ENCODE measurements around the gene RADIL.

RADIL gene

DNA sequence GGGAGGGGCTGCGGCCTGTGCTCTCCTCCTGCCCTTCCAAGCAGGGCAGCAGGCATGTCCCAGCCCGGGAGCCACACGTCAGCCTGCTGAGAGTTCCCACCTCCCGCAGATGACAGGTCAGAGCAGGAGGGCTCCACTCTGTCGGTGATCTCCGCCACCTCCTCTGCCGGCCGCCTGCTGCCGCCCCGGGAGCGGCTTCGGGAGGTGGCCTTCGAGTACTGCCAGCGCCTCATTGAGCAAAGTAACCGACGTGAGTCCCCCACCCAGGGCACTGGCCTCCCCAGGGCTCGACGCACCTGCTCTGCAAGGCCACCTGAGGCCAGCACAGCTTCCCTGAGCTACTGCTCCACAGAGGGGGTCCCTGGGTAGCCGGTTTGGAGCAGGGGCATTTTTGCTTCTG is 98.7 kb downstream of the RADIL start:
- Mint-ChIP-seq H3K27ac (no peak overlapping the region), H3K4me1 (no peaks in the 10 kb centered on the region), H3K4me3 (no peak overlapping the region), H3K36me3 (ENCODE audit: low read depth) (no peaks in the 10 kb centered on the region), H3K9me3 (no peaks in the 10 kb centered on the region), H3K27me3 (no peaks in the 10 kb centered on the region)
- no peak for ATAC-seq
- no peak for DNase-seq

DNA sequence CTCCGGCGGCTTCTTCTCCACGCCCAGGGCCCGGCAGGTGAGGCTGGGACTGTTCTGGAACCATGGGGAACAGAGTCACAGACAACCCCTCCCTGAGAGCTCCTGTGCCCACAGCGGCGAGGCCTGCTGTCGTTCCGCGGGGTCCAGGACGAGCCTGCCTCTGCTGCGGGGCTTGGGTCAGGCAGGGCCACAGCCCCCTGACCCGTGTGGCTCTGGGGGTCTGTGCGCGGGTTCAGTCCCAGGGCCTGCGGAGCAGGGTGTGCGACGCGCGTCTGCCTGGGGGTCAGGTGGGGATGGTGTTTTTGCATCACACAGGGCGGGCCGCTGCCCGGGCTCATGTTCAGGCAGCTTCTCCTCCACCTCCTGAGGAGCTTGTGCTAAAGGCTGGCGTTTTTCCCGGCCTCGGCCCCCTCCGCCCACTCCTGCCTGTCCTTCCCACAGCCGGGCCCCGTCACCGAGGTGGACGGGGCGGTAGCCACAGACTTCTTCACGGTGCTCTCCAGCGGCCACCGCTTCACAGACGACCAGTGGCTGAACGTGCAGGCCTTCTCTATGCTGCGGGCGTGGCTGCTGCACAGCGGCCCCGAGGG is 99.7 kb downstream of the RADIL start:
- H3K27me3 Mint-ChIP-seq, result no peaks in the 10 kb centered on the region
- no peaks in the 10 kb centered on the region for H3K36me3 Mint-ChIP-seq (ENCODE audit: low read depth)
- no peaks in the 10 kb centered on the region for H3K9me3 Mint-ChIP-seq
- ATAC-seq (no peak), DNase-seq (no peak)
- no peaks in the 10 kb centered on the region for H3K4me1 Mint-ChIP-seq
- no peak overlapping the region for H3K4me3 Mint-ChIP-seq
- no peak overlapping the region for H3K27ac Mint-ChIP-seq

DNA sequence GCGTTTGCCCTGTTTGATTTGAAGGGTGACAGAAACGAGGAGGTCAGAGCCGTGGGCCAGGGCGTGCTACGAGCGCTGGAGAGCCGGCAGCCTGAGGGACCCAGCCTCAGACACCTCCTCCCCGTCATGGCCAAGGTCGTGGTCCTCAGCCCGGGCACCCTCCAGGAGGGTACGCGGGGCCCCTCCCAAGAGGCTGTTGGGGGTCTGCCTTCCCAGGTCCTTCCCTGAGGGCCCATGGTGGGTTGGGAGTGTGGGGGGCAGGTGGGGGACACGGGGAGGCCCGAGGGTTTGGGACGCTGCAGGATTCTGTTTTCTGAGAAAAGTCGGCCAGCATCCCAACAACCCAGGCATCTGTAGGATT is 100.2 kb downstream of the RADIL start:
- no peak for ATAC-seq
- H3K9me3 Mint-ChIP-seq, result no peaks in the 10 kb centered on the region
- H3K27me3 Mint-ChIP-seq, result no peaks in the 10 kb centered on the region
- peaks cover 2% of the 10 kb centered on the region for H3K4me1 Mint-ChIP-seq
- no peak for DNase-seq
- no peak overlapping the region for H3K27ac Mint-ChIP-seq
- H3K4me3 Mint-ChIP-seq, result no peak overlapping the region
- no peaks in the 10 kb centered on the region for H3K36me3 Mint-ChIP-seq (ENCODE audit: low read depth)

DNA sequence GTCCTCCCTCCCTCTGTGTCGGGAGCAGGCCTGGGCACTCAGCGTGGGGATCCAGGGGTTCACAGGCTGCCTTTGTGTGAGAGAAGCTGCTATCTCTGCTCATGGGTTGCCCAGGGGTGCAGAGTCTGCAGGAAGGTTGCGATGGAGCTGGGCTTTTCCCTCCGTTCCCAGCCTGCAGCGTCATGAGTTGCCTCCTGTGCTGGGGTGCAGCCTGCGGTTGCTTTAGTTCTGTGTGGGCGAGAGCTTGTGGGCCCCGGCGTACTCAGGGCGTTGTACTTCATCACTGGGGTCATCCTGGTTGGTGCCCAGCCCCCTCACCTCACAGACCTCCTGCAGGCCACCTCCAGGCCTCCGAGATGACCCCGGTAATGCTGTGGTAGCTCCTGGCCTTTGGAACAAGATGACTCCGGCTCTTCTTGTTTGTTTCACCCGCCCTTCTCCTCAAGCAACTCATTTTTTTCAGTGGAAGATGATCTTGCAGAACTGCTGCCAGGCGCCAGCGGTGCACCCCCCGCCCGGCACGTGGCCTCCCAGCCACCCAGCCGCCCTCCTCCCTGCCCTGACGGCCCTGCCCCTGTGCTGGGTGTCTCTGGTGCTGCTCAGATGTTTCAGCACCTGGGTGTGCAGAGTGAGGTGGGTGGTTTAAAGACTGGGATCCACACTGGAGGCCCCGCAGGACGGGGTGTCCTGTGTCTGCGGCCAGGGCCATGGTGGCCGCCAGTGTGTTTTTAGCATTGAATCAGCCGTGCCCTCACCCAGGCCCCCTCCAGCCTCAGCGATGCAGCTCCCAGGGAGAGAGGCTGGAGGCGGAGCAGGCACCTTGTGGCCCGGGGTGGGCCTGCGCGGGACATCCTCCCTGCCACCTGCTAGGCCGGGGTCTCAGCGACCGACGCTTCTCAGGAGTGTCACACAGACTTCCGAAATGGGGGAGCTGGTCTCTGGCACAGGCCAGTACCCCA is 100.9 kb downstream of the RADIL start:
- Mint-ChIP-seq H3K27ac (no peak overlapping the region), H3K36me3 (ENCODE audit: low read depth) (peaks cover 3% of the 10 kb centered on the region), H3K4me3 (no peak overlapping the region), H3K4me1 (peaks cover 9% of the 10 kb centered on the region), H3K27me3 (no peaks in the 10 kb centered on the region), H3K9me3 (no peaks in the 10 kb centered on the region)
- no peak for ATAC-seq
- no peak for DNase-seq

DNA sequence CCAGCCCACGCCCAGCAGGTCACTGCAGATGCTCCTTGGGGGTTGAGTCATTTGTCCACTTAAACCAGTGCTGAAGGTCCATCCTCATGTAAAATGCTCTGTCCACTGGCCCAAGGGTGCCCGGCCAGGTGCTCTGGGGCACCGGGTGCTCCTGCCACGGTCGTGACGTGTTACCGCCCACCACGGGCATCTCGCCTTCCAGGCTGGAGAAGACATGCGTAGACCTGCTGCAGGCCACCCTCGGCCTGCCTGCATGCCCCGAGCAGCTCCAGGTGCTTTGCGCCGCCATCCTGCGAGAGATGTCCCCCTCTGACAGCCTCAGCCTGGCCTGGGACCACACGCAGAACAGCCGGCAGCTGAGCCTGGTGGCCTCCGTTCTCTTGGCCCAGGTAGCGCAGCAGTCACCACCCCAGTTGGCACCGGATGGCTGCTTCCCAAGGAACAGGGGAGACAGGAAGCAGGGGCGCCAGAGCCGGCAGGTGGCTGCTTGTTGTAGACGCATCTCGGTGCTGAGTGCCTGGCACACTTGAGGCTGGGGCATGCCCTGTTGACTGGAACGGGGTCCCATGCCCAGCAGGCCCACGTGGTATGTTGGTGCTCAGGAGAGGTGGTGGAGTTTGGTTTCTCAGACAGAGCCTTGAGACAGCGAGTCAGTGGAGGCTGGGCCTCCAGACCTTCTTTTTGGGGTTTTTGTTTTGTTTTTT is 102.0 kb downstream of the RADIL start:
- H3K36me3 Mint-ChIP-seq (ENCODE audit: low read depth), result peaks cover 8% of the 10 kb centered on the region
- no peak overlapping the region for H3K27ac Mint-ChIP-seq
- peaks cover 17% of the 10 kb centered on the region for H3K4me1 Mint-ChIP-seq
- no peak for DNase-seq
- no peak for ATAC-seq
- no peaks in the 10 kb centered on the region for H3K9me3 Mint-ChIP-seq
- H3K4me3 Mint-ChIP-seq, result no peak overlapping the region
- no peaks in the 10 kb centered on the region for H3K27me3 Mint-ChIP-seq

DNA sequence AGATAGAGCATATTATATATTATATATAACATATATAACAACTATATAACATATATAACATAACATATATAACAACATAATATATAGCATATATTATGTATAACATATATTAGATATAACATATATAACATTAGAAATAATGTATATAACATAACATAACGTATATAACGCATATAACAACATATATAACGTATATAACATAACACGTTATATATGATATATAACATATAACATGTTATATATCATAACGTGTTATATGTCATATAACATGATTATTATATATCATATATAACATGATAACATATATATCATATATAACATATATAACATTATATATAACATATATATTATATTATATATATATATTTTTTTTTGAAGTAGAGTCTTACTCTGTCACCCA is 104.4 kb downstream of the RADIL start:
- no peaks in the 10 kb centered on the region for H3K9me3 Mint-ChIP-seq
- ATAC-seq (no peak), DNase-seq (no peak)
- H3K27ac Mint-ChIP-seq, result no peak overlapping the region
- H3K27me3 Mint-ChIP-seq, result no peaks in the 10 kb centered on the region
- H3K4me3 Mint-ChIP-seq, result no peak overlapping the region
- peaks cover 38% of the 10 kb centered on the region for H3K4me1 Mint-ChIP-seq
- peaks cover 10% of the 10 kb centered on the region for H3K36me3 Mint-ChIP-seq (ENCODE audit: low read depth)

DNA sequence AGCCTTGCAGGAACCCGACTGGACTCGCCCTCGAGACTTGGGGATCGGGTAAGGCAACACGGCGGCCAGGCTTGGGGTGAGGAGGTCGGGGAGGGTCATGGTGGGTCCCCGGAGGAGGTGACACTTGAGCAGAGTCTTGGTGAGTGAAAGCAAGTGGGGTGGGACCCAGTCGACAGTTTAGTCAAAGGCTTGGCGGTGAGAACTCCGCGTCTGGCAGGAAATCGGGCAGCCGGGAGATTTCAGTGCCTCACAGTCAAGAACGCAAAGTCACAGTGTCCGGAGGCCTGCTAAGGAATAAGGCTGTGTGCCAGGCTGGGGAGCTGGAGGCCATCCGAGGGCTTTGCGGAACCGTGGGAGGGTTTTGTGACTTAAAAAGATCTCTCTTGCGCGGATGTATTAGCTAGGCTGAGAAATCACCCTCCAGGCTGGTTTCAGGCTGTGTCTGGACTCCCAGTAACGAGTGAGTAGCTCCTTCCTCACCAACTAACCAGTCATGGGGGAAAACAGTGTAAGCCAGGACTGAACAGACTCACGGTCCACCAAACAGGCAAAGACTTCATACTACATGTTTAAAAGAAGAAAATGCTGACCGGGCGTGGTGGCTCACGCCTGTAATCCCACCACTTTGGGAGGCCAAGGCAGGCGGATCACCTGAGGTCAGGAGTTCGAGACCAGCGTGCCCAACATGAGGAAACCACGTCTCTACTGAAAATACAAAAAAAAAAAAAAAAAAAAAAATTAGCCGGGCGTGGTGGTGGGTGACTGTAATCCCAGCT is 107.5 kb downstream of the RADIL start:
- H3K4me1 Mint-ChIP-seq, result peaks cover 42% of the 10 kb centered on the region
- ATAC-seq (peak; percentile 3), DNase-seq (no peak)

DNA sequence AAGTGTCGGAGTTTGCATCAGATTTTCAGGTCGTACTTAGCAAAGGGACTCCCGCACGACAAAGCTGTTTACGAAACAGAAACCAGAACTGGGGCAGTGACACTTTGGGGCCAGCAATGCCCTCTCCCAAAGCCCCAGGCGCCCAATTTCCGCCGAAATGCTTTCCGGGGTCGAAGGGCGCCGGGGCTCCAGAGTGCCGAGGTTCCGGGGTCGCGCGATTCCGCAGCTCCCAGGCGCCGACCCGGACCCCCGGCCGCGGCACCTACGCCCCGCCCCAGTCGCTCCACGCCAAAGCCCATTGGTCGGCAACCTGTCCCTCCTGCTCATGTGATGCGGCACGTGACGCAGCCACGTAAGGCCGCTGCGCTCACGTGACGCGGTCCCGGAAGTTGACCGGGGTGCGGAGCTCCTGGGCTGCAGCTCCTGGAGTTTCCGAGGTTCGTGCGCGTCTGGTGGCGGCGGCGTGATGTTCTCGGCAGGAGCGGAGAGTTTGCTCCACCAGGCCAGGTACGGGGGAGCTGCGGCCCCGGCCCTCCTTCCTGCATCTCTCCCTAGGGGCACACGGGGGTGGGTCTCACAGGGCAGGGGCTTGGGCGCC is 108.2 kb downstream of the RADIL start, which contains the start of gene AP5Z1:
AP5Z1 (plus strand) TSS at position 374 of the 598 bp plus-strand sequence; CDS start at position 467, 93 bp downstream.
- Mint-ChIP-seq H3K9me3 (no peaks in the 10 kb centered on the region), H3K36me3 (ENCODE audit: low read depth) (peaks cover 10% of the 10 kb centered on the region), H3K4me3 (peak within 1 kb of the TSS; percentile 97), H3K27me3 (no peaks in the 10 kb centered on the region), H3K27ac (peak within 1 kb of the TSS; percentile 97), H3K4me1 (peaks cover 42% of the 10 kb centered on the region)
- DNase-seq (peak; percentile 96), ATAC-seq (peak; percentile 96)

More for the DNA sequence above, 107.5 kb downstream of the RADIL start:
- peak overlapping the region; percentile 97 for H3K27ac Mint-ChIP-seq
- H3K4me3 Mint-ChIP-seq, result peak overlapping the region; percentile 97
- no peaks in the 10 kb centered on the region for H3K9me3 Mint-ChIP-seq
- H3K27me3 Mint-ChIP-seq, result no peaks in the 10 kb centered on the region
- H3K36me3 Mint-ChIP-seq (ENCODE audit: low read depth), result peaks cover 10% of the 10 kb centered on the region

DNA sequence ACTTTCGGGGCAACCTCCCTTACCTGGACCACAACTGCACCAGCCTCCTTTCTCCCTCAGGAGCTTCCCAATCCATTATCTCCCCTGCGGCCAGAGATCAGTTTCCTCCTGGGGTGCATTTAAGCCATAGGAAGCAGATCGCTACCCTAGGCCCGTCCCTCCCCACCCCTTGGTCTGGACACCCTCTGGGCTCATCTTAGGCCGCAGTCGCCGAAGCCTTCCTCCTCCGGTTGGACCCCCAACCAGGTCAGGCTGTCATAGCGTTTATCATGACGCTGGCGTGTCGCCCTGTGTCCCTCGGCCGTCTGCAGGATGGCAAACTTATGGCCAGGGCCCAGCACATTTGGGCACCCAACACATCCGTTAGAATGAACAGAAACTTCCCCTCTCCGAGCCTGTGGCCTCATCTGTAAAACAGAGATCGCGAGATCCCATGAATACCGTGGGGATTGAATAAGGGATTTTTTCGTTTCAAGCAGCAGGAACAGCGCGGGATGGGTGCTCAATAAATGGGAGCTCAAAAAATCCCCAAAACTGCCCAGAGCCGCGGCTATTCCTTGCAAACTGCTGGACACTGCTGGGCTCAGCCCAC is 108.8 kb downstream of the RADIL start:
- H3K9me3 Mint-ChIP-seq, result no peaks in the 10 kb centered on the region

DNA sequence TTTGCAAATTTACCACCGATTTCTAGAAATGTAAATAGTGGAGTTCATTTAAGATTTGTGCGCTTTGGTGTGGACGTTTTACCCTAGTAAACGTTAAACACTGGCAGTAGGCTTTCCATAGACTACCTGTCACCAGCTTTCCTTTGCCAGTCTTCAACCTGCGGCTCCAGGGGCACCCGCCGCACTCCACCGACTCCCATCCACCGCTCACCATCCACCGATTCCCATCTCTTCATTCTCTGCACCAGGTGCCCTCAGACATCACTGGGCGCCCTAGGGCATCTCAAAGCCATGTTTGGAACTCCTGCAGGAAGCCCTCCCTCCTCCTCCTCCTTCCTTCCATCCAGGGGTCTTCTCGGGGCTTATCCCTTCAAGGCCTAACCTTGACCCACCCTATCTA is 109.5 kb downstream of the RADIL start:
- no peak for ATAC-seq
- peaks cover 10% of the 10 kb centered on the region for H3K36me3 Mint-ChIP-seq (ENCODE audit: low read depth)
- no peak for DNase-seq
- H3K4me3 Mint-ChIP-seq, result peak overlapping the region; percentile 97
- no peaks in the 10 kb centered on the region for H3K9me3 Mint-ChIP-seq
- H3K27me3 Mint-ChIP-seq, result no peaks in the 10 kb centered on the region
- H3K27ac Mint-ChIP-seq, result peak overlapping the region; percentile 97
- peaks cover 42% of the 10 kb centered on the region for H3K4me1 Mint-ChIP-seq

More for the DNA sequence above, 108.8 kb downstream of the RADIL start:
- Mint-ChIP-seq H3K36me3 (ENCODE audit: low read depth) (peaks cover 10% of the 10 kb centered on the region), H3K4me3 (peak overlapping the region; percentile 97), H3K27ac (peak overlapping the region; percentile 97), H3K27me3 (no peaks in the 10 kb centered on the region), H3K4me1 (peaks cover 42% of the 10 kb centered on the region)
- peak; percentile 8 for ATAC-seq
- DNase-seq, result no peak

DNA sequence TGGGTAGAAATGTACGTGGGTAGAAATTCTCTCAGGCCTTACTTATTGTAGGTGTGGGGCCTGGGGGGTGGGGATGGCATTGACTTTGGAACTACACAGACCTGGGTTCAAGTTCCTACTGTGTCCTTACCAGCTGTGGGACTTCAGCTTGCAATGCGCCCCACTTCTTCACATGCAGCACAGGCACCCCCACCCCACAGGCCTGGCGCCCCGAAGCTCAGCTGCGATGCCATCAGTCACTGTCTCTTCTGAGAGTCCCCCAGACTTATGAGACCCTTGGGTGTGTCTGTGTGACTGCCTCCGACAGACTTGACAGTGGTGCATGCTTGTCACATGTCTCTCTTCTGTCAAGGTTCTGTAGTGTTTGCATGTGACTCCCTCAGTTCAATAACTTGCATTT is 111.2 kb downstream of the RADIL start:
- no peak for DNase-seq
- Mint-ChIP-seq H3K4me1 (peaks cover 30% of the 10 kb centered on the region), H3K4me3 (no peak overlapping the region), H3K27me3 (no peaks in the 10 kb centered on the region), H3K36me3 (ENCODE audit: low read depth) (peaks cover 7% of the 10 kb centered on the region), H3K27ac (no peak overlapping the region), H3K9me3 (no peaks in the 10 kb centered on the region)
- no peak for ATAC-seq

DNA sequence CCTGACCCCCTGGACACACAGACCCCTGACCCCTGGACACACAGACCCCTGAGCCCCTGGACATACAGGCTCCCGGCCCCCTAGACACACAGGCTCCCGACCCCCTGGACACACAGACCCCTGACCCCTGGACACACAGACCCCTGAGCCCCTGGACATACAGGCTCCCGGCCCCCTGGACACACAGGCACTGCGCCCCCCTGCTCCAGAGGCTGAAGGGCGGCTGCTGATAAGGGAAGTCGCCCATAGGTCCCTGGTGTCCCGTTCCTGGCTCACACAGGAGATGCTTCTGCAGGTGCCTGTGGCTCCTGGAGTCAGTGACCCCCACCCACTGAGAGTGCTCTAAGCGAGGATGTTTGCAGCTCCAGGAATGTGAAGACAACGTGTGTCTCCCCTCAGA is 111.8 kb downstream of the RADIL start:
- H3K27me3 Mint-ChIP-seq, result no peaks in the 10 kb centered on the region
- no peak for ATAC-seq

DNA sequence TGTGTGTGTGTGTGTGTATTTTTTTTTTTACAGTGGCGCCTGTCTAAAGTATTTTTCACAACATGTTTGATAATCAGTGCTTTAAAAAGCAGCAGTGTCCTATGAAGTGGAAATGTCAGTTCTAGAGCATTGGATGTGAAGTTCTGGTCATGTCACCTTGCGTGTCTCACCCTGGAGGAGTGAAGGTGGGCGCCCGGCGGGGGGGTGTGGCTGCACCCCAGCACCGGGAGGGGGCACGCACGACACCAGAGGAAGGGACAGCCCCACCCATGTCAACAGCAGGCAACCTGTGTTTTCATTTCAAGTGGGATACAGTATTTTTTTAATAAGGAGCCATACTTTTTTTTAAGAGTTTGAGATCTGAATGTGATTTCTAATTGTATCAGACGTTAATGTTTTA is 112.6 kb downstream of the RADIL start:
- Mint-ChIP-seq H3K9me3 (no peaks in the 10 kb centered on the region), H3K4me3 (no peak overlapping the region), H3K36me3 (ENCODE audit: low read depth) (peaks cover 2% of the 10 kb centered on the region), H3K27ac (no peak overlapping the region), H3K4me1 (peaks cover 18% of the 10 kb centered on the region), H3K27me3 (no peaks in the 10 kb centered on the region)
- ATAC-seq (no peak), DNase-seq (no peak)

More for the DNA sequence above, 111.8 kb downstream of the RADIL start:
- Mint-ChIP-seq H3K4me1 (peaks cover 26% of the 10 kb centered on the region), H3K27ac (no peak overlapping the region), H3K4me3 (no peak overlapping the region), H3K36me3 (ENCODE audit: low read depth) (peaks cover 3% of the 10 kb centered on the region), H3K9me3 (no peaks in the 10 kb centered on the region)
- DNase-seq, result no peak
